Cardiac fibroblast (primary cell): ENCODE results near the gene COL4A2.

Source experiments
- DNase-seq, 2 donors: peaks; one replicate each; pipeline versions ENCODE4 v3.0.0 to v3.0.0-alpha.2; 2010; ENCODE audit warnings: low read depth in 2 of 2
- H3K4me3 ChIP-seq, 2 donors: replicated peaks in 1 of 2; 1 replicate in 1 of 2; 2 replicates in 1 of 2; pipeline ENCODE4 v1.5.1; 2011; ENCODE audit warnings: low read depth in 2 of 2, low read length in 2 of 2, mild to moderate bottlenecking in 2 of 2, moderate library complexity in 1 of 2
- TF ChIP-seq, protein P1 (sequence below): IDR thresholded peaks from one replicate; pipeline ENCODE4 v1.5.1; 2011; ENCODE audit warnings: low read depth, mild to moderate bottlenecking, low read length, inconsistent platforms

Gene COL4A2

DNA sequence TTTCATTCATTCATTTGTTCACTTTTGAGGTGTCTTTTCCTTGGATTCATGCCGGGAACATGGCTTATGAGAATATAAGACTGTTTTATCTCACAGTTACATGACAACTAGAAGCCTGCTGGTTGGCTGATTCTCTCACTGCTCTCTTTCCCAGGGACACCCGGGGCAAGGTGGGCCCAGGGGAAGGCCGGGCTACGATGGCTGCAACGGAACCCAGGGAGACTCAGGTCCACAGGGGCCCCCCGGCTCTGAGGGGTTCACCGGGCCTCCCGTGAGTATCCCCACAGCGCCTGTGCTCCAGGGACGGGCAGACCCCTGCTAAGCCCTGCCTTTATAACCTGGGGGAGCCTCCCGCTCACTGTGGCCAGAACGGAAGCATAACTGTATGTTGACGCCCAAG is 121.2 kb downstream of the COL4A2 start:
- DNase-seq: no peak
- TF ChIP-seq, protein P1, sequence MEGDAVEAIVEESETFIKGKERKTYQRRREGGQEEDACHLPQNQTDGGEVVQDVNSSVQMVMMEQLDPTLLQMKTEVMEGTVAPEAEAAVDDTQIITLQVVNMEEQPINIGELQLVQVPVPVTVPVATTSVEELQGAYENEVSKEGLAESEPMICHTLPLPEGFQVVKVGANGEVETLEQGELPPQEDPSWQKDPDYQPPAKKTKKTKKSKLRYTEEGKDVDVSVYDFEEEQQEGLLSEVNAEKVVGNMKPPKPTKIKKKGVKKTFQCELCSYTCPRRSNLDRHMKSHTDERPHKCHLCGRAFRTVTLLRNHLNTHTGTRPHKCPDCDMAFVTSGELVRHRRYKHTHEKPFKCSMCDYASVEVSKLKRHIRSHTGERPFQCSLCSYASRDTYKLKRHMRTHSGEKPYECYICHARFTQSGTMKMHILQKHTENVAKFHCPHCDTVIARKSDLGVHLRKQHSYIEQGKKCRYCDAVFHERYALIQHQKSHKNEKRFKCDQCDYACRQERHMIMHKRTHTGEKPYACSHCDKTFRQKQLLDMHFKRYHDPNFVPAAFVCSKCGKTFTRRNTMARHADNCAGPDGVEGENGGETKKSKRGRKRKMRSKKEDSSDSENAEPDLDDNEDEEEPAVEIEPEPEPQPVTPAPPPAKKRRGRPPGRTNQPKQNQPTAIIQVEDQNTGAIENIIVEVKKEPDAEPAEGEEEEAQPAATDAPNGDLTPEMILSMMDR: no peak
- no peak overlapping the region for H3K4me3 ChIP-seq

DNA sequence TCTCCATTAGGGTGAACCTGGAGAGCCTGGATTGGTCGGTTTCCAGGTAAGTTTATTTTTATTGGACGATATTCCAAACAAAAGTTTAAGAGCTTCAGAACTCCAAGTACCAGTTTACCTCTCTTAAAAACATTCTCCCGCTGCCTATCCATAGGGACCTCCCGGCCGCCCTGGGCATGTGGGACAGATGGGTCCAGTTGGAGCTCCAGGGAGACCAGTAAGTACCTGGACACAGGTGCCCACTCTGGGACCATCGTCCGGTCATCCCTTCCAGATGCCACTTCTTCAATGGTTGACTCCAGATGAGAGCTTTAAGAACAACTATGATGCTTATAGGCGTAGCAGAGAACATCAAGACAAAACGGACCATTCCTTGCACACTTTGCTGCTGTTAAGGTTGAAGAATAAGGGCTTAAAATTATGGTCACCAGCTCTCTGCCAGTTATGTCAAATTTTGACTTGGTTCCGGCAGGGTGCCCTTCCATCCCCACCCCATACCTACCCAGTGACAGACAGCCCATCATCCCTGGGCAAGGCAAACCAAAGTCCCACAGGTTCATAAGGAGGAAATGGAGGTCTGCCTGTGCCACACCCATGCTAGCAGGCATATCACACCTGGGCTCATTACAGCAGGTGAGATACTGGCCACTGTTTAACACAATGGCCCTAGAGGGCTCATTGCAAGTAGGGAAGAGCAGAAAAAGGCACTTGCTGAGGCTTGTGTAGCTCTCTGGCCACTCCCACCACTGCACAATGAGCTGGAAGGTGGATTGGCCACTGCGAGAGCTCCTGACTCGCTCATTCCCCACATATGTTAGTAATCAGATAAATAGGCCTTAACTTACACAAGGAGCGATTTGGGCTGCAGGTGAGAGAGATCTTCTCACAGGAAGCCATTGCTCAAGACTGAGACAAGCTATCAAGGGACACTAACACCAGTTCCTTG is 123.6 kb downstream of the COL4A2 start:
- DNase-seq: no peak
- TF ChIP-seq, protein P1: no peak
- H3K4me3 ChIP-seq: no peak overlapping the region

DNA sequence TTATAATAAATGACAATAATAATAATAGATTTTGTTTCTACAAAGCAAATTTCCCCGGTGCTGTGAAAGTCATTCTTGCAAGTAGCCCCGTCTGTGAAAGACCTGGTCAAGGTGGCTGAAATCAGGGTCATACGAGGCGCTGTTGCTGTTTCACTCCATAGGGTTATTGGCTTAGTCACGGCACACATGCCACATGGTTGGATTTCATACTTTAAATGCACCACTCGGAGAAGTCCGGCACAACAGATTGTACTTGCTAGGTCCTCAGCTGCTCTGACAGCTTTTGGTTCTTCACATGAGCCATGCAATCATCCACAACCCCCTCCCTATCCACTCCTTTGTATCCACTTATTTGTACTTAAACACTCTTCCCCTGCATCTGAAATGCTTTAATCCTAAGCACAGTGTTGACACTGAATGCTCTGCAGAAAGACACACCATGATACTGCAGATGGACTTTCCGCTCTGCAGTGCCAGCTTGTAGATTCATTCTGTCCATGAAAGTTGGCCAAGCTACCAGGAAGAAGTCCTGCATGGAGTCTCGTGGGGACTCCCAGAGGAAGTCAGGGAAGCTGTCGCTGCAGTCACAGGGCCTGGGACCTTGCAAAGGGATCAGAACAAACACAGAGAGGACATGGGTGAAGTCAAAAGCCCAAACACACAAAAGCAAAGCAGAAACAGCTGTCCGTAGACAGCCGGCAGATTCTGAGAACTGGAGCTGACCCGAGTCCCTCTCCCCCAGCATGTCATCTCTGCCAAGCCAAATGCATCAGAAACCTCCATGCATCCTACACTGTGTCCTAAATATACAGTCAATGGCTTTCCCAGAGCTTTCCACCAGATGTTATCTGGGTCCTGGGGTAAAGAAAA is 124.6 kb downstream of the COL4A2 start:
- TF ChIP-seq, protein P1: no peak
- no peak overlapping the region for H3K4me3 ChIP-seq
- no peak for DNase-seq

DNA sequence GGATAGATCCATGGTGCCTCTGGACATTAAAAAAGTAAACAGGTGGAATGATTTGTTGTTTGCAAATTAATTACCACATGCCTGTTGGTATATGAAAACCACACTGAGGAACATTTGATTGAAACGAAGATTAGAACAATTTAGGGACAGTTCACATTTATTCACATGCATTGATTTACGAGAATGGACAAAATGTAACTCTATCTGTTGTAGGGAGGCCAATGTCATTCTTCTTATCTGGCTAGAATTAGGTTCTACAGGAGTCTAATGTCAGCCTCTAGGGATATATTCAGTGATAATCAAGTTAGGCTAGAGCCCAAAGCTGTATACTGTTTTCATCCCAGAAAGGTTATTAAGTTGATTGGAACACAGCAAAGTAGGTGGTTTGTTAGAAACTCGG is 125.4 kb downstream of the COL4A2 start:
- TF ChIP-seq, protein P1: no peak

DNA sequence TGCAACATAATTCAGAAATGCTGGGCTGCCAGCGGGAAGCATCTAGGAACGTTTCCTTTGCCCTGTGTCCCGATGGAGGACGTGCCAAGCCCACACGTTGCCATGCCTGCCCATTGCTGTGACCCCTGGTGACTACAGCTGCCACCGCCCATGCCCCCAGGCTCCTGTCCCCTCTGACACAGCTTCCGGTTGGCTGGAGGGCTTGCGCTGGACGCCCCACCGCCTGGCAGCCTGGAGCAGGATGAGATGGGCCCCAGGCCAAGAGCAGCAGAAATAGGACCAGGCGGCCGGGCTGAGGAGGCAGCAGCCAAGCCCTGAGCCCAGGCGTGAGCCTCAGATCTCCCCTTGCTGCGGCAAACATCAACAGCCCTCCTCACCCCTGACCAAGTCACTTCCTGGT is 125.9 kb downstream of the COL4A2 start:
- H3K4me3 ChIP-seq: no peak overlapping the region
- DNase-seq: no peak
- TF ChIP-seq, protein P1: no peak

More for the DNA sequence above, 125.4 kb downstream of the COL4A2 start:
- H3K4me3 ChIP-seq: no peak overlapping the region
- DNase-seq: no peak

DNA sequence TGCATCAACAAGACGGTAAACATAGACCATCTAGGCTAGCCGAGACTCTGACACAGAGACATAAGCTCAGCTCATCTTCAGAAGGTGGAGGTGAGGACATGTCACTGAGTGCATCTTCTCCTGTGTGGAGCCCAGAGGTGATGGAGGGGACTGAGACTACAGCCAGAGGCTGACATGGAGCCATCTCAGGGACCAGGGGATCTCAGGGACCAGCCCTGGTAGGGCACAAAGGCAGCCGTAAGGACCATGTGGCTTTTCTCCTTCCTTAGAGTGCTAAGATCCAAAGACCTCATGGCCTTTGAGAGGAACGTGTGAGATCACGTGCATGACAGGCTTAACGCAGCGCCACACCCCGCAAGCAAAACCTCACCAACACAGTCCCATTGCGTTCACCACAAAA is 127.5 kb downstream of the COL4A2 start:
- TF ChIP-seq, protein P1: no peak
- no peak overlapping the region for H3K4me3 ChIP-seq
- no peak for DNase-seq
